HepG2 (cell line): ENCODE measurements around the gene PPM1H. TPM values are rescaled to one million over a fixed set of nuclear protein-coding genes. Genes with fewer than 3 reads are reported as not detected.

Source experiments
- ATAC-seq: fragments of 200-7000 bp; cut with Tn5 transposase; 3 replicates; pipeline ENCODE4 v1.9.1; 2020; ENCODE audit warnings: mild to moderate bottlenecking, moderate library complexity
- BruUV-seq: library from RNA; stranded (reverse); fragments of 400-500 nt; replicated peaks from 2 replicates; lab custom pipeline; 2021; lab: Mats Ljungman, UMichigan
- CTCF ChIA-PET: fragments of 300-600 bp; formaldehyde crosslinking; extraction: SDS; loops from one replicate; lab custom pipeline; 2021; ENCODE audit warnings: low total read pairs, inconsistent platforms, low intra/inter-chr PET ratio; lab: Yijun Ruan, JAX
- POLR2A ChIA-PET: fragments of 350-600 bp; sonication (Branson Sonifier 250); formaldehyde crosslinking; loops from one replicate; lab custom pipeline; 2020; ENCODE audit warnings: antibody characterized with exemption, inconsistent platforms; lab: Yijun Ruan, JAX
- DNase-seq: peaks from one replicate; pipeline ENCODE4 v3.0.0-alpha.2; 2015; ENCODE audit warnings: low spot score
- FAIRE-seq: peaks from 3 replicates; lab custom pipeline; 2011; peaks lifted over from hg19 to GRCh38; lab: Jason Lieb, UNC
- H2AFZ ChIP-seq: one replicate; pipeline ENCODE4 v1.6.1; 2011; ENCODE audit warnings: low read length, inconsistent platforms
- H3K27ac ChIP-seq: fragments of 300-600 bp; 3 replicates; pipeline ENCODE4 v1.8.0; 2011; ENCODE audit warnings: mixed run types, mild to moderate bottlenecking, mixed read lengths, low read length, inconsistent platforms; ENCODE audit not compliant: insufficient read depth; ENCODE audit errors: extremely low read length
- H3K27me3 ChIP-seq, 2 experiments: fragments of 200-600 bp in 1 of 2; 2 replicates in 1 of 2; 3 replicates in 1 of 2; pipeline versions ENCODE4 v1.6.0 to v1.8.0; 2011; ENCODE audit warnings: low read length in 2 of 2, mild to moderate bottlenecking in 2 of 2, moderate library complexity in 2 of 2, inconsistent platforms in 1 of 2; ENCODE audit not compliant: insufficient read depth in 2 of 2, control insufficient read depth in 1 of 2
- H3K36me3 ChIP-seq, 2 experiments: fragments of 200-600 bp in 1 of 2; replicated peaks in 1 of 2; 2 replicates in 1 of 2; 3 replicates in 1 of 2; pipeline versions ENCODE4 v1.5.1 to v1.8.0; 2011; ENCODE audit warnings: low read length in 2 of 2, inconsistent platforms in 1 of 2; ENCODE audit not compliant: insufficient read depth in 2 of 2, control insufficient read depth in 1 of 2
- H3K4me1 ChIP-seq: 2 replicates; pipeline ENCODE4 v1.5.1; 2012; ENCODE audit warnings: low read length, inconsistent platforms; ENCODE audit not compliant: insufficient read depth
- H3K4me2 ChIP-seq: 2 replicates; pipeline ENCODE4 v1.6.0; 2011; ENCODE audit warnings: low read depth, low read length, inconsistent platforms
- H3K4me3 ChIP-seq, 3 experiments: fragments of 200-600 bp in 1 of 3; sonication (generic), shearing (Covaris generic) in 1 of 3; replicated peaks in 1 of 3; 2 replicates each; pipeline ENCODE4 v1.5.1; 2011 to 2016; ENCODE audit warnings: low read length in 3 of 3, inconsistent platforms in 2 of 3, low read depth in 2 of 3, mild to moderate bottlenecking in 2 of 3, control low read depth in 1 of 3, mixed read lengths in 1 of 3; ENCODE audit not compliant: insufficient read depth in 1 of 3
- H3K79me2 ChIP-seq: one replicate; pipeline ENCODE4 v1.6.1; 2011; ENCODE audit warnings: low read length, inconsistent platforms; ENCODE audit not compliant: insufficient read depth
- H3K9ac ChIP-seq: 2 replicates; pipeline ENCODE4 v1.6.0; 2011; ENCODE audit warnings: mild to moderate bottlenecking, low read depth, low read length, inconsistent platforms; ENCODE audit not compliant: insufficient read depth
- H3K9me3 ChIP-seq: 2 replicates; pipeline ENCODE4 v1.5.1; 2012; ENCODE audit warnings: mild to moderate bottlenecking, low read length
- H4K20me1 ChIP-seq: 2 replicates; pipeline ENCODE4 v1.6.0; 2011; ENCODE audit warnings: inconsistent platforms, mild to moderate bottlenecking, low read length, moderate library complexity; ENCODE audit not compliant: insufficient read depth
- CBX1 ChIP-seq: IDR thresholded peaks from one replicate; pipeline ENCODE4 v1.6.1; 2016; ENCODE audit warnings: antibody characterized with exemption, low read depth
- RBM39 ChIP-seq: fragments of 200-400 bp; formaldehyde crosslinking; IDR thresholded peaks from one replicate; pipeline ENCODE4 v1.6.1; 2018; ENCODE audit warnings: antibody characterized with exemption, mild to moderate bottlenecking, low read depth, low read length; ENCODE audit not compliant: poor library complexity, severe bottlenecking
- SMAD9 ChIP-seq: sonication (generic); formaldehyde crosslinking; IDR thresholded peaks from 2 replicates; pipeline ENCODE4 v1.5.1; 2020; ENCODE audit warnings: mild to moderate bottlenecking, missing genetic modification reagents
- WGBS: methylation state at CpG from one replicate; pipeline ENCODE4 v1.1.6; 2017; ENCODE audit warnings: low lambda C conversion rate; 5-methylcytosine and 5-hydroxymethylcytosine counted together
- in situ Hi-C: cut with HindIII; loops from 2 replicates; pipeline ENCODE4 v1.10.0; 2017; ENCODE audit warnings: low pct_unique_long_range_greater_than_20kb; ENCODE audit not compliant: extremely low pct_ligation_motif_present
- intact Hi-C: fragments of 100-400 bp; cut with micrococcal nuclease; formaldehyde crosslinking; loops from one replicate; pipeline ENCODE4 v1.10.0; 2022; ENCODE audit not compliant: unreplicated experiment
- polyA plus RNA-seq, 8 experiments: library from polyadenylated mRNA; depleted of rRNA in 3 of 8; stranded (reverse) in 7 of 8; unstranded in 1 of 8; fragments of >200 nt; fragmentation: Illumina TruSeq in 4 of 8; extraction: Trizol in 4 of 8; gene quantifications; 2 replicates each; pipeline versions ENCODE4 v1.2.1 to v1.2.3, GENCODE V29; 2011 to 2016; ENCODE audit warnings: low read depth in 4 of 8, missing spikeins in 1 of 8, mixed read lengths in 1 of 8; ENCODE audit not compliant: insufficient read depth in 1 of 8
- total RNA-seq, 5 experiments: library from RNA; depleted of rRNA; stranded (reverse); fragments of >200 nt; fragmentation: Illumina TruSeq; extraction: Trizol; gene quantifications; 2 replicates each; pipeline ENCODE4 v1.2.3, GENCODE V29; 2016; ENCODE audit warnings: low read depth in 1 of 5
- TF ChIP-seq, protein P1 (sequence below): sonication (generic); formaldehyde crosslinking; IDR thresholded peaks from 2 replicates; pipeline ENCODE4 v1.5.0; 2020; ENCODE audit warnings: missing genetic modification reagents, mild to moderate bottlenecking, borderline replicate concordance
- TF ChIP-seq, protein P2 (sequence below): sonication (generic); formaldehyde crosslinking; IDR thresholded peaks from 2 replicates; pipeline ENCODE4 v1.8.1; 2023; ENCODE audit warnings: mild to moderate bottlenecking, missing genetic modification reagents

Gene PPM1H
- total and polyA plus RNA-seq, 2 of the 13 experiments (the other 11 are each of a cell fraction or from before 2014, with no cell fraction given), result 29.1 to 38.1 TPM

DNA sequence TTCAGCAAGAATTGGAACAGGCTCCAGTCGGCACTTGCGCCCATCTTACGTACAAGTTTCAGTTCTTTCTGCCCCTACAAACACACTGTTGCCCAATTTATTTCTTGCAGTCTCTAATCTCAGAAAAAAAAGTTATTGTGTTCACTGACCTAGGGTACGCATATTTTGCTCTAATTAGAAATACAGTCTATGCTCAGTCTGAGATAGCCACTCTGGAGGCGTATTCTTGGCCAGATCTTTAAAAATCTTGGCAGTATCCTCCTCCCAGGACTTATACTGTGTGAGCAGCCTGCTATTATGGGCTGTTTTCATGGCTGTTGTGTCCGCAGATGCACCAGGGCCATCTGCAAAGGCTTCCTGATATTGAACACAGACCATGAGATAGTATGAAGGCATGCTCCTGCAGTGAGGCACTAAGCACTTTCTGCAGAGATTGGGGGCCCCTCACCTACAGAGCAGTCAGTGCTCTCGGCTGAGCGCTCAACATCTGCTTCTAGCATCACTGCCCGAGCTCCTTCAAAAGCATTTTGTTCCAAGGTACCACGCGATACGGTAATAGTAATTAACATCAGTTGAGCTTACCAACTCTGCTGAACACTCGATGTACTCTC is 57.9 kb downstream of the PPM1H start:
- no peaks in the 10 kb centered on the region for H3K9me3 ChIP-seq
- 98% methylated on average over 13 of the region's 13 CpGs for WGBS
- no peaks in the 10 kb centered on the region for H3K4me1 ChIP-seq
- no TSS peak for BruUV-seq
- intact Hi-C loops, result no loop called here
- ATAC-seq (no peak), DNase-seq (no peak), FAIRE-seq (no peak)
- H4K20me1 ChIP-seq, result no peaks in the 10 kb centered on the region
- peaks cover 16 to 46% of the 10 kb centered on the region in 2 experiments for H3K36me3 ChIP-seq
- in situ Hi-C loops, result no loop called here
- no peak overlapping the region for H3K4me3 ChIP-seq
- no peak overlapping the region for H3K9ac ChIP-seq
- peaks cover 62% of the 10 kb centered on the region for H3K79me2 ChIP-seq
- no peak overlapping the region for H3K27ac ChIP-seq
- ChIA-PET POLR2A (interaction anchor here (1.6 kb wide), 1 partner anchor 57 kb away, joined by 4 read pairs; no protein-coding TSS in a partner anchor), CTCF (no interaction called here)
- no peak overlapping the region for H3K4me2 ChIP-seq
- no peak overlapping the region for H2AFZ ChIP-seq
- no peaks in the 10 kb centered on the region for H3K27me3 ChIP-seq
- TF ChIP-seq, protein P1, sequence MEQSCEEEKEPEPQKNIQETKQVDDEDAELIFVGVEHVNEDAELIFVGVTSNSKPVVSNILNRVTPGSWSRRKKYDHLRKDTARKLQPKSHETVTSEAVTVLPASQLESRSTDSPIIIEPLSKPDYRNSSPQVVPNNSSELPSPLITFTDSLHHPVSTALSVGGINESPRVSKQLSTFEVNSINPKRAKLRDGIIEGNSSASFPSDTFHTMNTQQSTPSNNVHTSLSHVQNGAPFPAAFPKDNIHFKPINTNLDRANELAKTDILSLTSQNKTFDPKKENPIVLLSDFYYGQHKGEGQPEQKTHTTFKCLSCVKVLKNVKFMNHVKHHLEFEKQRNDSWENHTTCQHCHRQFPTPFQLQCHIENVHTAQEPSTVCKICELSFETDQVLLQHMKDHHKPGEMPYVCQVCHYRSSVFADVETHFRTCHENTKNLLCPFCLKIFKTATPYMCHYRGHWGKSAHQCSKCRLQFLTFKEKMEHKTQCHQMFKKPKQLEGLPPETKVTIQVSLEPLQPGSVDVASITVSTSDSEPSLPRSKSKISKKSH (CRISPR knock-in tag), result no peak
- TF ChIP-seq RBM39 (no peak), CBX1 (no peak), SMAD9 (CRISPR knock-in tag) (no peak)
- TF ChIP-seq, protein P2, sequence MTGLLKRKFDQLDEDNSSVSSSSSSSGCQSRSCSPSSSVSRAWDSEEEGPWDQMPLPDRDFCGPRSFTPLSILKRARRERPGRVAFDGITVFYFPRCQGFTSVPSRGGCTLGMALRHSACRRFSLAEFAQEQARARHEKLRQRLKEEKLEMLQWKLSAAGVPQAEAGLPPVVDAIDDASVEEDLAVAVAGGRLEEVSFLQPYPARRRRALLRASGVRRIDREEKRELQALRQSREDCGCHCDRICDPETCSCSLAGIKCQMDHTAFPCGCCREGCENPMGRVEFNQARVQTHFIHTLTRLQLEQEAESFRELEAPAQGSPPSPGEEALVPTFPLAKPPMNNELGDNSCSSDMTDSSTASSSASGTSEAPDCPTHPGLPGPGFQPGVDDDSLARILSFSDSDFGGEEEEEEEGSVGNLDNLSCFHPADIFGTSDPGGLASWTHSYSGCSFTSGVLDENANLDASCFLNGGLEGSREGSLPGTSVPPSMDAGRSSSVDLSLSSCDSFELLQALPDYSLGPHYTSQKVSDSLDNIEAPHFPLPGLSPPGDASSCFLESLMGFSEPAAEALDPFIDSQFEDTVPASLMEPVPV (CRISPR knock-in tag), result no peak
